22Rv1 (cell line): ENCODE data around the gene LMF2.

Experiments used
- CTCF ChIP-seq: fragments of 450-650 bp; IDR thresholded peaks from 2 replicates; pipeline ENCODE4 v1.5.1; 2017; ENCODE audit warnings: mild to moderate bottlenecking
- ZFX ChIP-seq: fragments of 450-650 bp; IDR thresholded peaks from 2 replicates; pipeline ENCODE4 v1.6.1; 2017; ENCODE audit warnings: antibody characterized with exemption, borderline replicate concordance

- TF ChIP-seq CTCF: no peak
- no peak for TF ChIP-seq ZFX
These were observed 21.3 kb upstream of the LMF2 start for GRCh38 chr22:50528682-50529415.
